HUDEP-2 (cell line): ENCODE data around the gene LRFN2.

Source experiments
- DNase-seq, 76 experiments: peaks; one replicate each; lab custom pipeline; 2025; ENCODE audit not compliant: unreplicated experiment in 76 of 76; lab: John Stamatoyannopoulos, UW

LRFN2 gene

GRCh38 chr6:40442591-40442990, 144.6 kb downstream of the LRFN2 start:
- no peak for DNase-seq

DNA sequence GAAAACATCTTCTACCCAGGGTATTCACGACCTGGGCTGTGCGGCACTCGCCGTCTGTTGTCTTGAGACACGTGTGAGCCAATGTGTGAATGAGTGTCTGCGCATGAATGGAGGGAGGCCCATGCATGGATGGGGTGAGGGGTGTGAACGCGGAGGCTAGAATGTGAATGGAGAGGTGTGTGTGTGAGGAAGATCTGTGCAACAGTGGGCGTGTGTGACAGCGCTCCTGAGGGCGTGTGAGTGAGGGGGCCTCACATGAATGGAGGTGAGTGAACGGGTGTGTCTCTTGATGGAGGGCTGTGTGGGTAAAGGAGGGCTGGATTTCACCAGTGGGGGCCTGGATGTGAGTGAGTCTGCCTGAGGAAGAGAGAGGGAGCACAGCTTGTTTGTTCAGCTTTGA, 146.0 kb downstream of the LRFN2 start:
- DNase-seq: no peak

DNA sequence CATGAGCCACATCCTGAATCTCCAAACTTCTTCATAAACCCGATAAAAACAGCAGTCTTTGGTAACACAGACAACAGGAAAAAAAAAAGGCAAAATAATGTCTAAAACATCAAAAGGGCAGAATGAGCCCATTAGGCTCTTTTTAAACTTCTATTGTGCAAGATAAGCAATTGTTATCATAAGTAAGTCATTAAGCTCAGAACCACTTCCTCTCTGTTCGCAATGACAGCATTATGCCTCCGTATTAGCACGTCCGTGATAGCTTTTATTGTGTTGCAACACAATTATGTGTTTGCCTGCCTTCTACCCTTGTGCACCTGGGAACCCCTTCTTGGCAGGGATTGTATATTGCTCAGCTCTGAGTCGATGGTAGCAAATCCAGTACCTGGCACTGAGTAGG, 147.1 kb downstream of the LRFN2 start:
- no peak for DNase-seq

DNA sequence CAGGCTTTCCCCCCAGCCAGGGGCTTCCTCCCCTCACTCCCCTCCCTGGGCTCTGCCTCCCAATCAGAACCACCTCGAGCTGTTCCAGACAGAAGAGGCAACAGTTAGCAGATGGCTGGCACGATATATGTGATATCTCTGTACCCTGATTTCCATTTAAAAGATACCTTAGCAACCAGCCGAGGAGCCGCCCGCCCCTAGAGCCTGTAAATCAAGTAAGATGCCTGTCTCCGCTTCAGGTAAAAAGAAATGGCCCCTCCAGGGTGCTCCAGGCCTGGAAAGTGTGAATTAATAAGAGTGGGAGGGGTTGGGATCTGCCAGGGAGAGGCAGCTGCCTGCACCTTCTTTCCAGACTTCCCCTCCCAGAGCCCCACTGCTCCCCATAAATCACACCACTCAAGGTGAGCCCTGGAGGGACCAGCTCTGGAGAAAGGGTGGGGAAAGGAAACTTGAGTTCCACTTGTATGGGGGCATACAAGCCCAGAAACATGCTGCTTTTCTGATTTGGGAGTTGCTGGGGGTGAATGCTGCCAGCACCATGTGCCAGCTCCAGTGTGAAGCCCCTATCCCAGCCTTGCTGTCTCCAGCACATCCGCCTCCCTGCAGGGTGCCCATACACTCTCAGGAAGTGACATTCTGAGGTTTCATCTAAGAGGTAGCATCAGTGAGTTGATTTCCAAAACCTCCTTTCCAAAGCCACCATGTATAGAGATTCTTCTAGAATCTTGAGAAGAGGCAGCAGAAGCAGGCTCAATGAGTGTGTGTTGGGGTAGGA, 148.0 kb downstream of the LRFN2 start:
- DNase-seq: peak in 1 of 76 experiments; percentile 2

- peak in 38 of 76 experiments; percentile 3 to 52 (median 22) for DNase-seq
Measured at GRCh38 chr6:40438246-40438887, 148.8 kb downstream of the LRFN2 start.

- no peak for DNase-seq
Measured at GRCh38 chr6:40437631-40438030, 149.5 kb downstream of the LRFN2 start.

GRCh38 chr6:40436685-40437604, 150.2 kb downstream of the LRFN2 start:
- DNase-seq: peak in 47 of 76 experiments; percentile 9 to 67 (median 35)

GRCh38 chr6:40432982-40433381, 154.2 kb downstream of the LRFN2 start:
- DNase-seq: no peak

DNA sequence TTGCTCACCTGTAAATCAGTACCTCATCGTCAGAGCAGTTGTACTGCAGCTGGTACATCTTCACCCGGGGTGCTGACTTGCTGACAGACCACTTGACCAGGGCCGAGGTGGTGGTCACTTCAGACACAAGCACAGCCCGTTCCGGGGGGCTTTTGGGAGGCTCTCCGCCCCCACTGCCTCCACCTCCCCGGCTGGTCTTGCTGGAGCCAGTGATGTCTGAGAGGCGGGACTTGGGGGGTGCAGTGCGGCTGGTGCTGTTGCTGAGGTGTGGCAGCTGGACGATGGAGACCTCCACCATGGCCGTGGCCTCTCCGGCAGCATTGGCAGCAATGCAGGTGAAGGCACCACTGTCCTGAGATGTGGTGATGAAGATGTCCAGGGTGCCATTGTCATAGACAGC, 155.5 kb downstream of the LRFN2 start:
- no peak for DNase-seq

DNA sequence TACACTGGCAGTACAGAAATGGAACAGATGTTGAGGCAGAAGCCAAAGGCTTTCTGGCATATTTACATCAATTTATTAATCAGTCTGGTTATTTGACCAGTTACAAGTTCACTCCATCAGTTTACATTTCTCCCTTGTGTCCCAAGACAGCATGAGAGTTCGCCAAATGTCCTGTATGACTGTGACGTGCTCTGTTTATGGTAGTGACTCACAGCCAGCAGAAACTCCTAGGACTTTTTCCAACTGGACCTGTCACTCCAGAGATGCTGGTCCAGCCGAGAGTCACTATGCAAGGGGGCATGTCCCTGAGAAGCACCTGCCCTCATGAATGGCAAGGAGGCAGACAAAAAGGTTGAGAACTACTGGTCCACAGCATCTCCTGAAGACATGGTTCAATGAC, 160.0 kb downstream of the LRFN2 start:
- DNase-seq: no peak

GRCh38 chr6:40426346-40427066, 160.7 kb downstream of the LRFN2 start:
- no peak for DNase-seq

- no peak for DNase-seq
Measured at GRCh38 chr6:40425192-40425919, 161.8 kb downstream of the LRFN2 start.

DNA sequence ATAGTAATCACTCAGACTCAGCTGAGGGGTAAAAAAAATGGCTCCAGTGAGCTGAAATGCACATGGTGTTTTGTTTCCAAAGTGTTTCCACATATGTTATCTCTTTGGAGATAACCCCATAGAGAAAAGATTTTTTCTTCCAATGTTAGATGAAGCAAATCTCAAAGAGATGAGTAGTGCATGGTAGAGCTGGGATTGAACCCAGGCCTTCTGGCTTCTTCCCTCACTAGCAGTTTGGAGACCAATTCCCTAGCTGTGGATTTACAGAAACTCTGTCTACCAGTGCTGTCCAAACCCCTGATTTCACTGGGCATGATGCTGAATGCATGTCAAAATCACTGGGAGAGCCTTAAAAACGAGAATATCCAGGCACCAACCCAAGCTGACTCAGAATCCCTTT, 165.1 kb downstream of the LRFN2 start:
- DNase-seq: no peak

DNA sequence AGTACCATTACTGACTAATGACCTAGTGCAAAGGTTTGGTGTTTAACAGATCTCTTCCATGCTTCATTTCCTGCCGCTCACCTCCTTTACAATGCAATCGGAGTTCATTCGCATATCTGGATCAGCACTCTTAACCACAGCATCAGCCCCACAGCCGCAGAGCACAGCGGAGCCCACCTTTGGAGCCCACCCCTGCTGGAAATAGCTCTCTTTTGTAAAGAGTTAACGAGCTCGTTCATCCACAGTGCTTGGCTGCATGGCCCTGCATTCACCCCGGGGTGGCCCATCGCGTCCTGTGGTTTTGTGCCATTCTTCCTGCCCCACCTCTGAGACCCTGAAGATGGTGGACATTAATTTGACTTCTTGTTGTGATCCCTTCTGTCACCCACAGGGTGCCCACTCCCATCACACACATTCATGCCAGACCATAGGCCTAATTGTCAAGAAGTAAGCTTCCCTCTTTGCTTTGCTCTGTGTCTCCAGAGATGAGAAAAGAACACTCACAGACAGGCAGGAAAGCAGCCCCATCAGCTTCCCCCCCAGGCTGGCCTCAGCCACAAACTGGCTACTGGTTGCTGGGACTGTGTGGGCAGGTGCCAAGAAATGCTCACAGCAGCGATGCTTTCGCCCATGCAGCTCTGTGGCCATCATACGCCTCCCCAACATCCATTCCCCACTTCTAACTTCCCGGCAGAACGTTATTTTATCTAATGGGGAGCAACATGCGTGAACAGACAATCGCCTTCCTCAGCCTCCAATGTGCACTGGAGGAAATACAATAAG, 167.0 kb downstream of the LRFN2 start:
- DNase-seq: no peak

DNA sequence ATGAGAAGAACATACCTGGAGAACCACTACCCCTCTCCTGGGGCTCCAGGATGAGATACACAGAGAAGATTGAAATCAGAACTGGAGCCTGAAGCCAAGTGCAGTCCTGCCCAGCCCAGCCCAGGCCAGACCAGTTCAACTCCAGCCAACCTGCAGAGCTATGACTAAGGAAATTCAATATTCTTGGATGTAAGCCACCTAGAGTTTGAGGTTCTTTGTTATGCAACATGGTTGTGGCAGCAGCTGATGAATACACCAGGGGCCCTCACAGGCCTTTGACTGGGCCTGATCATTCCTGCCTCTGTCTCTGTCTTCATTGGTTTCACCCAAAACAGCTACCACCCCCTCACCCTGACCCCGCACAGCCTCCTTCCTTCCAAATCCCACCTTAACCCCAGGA, 167.8 kb downstream of the LRFN2 start:
- no peak for DNase-seq

DNA sequence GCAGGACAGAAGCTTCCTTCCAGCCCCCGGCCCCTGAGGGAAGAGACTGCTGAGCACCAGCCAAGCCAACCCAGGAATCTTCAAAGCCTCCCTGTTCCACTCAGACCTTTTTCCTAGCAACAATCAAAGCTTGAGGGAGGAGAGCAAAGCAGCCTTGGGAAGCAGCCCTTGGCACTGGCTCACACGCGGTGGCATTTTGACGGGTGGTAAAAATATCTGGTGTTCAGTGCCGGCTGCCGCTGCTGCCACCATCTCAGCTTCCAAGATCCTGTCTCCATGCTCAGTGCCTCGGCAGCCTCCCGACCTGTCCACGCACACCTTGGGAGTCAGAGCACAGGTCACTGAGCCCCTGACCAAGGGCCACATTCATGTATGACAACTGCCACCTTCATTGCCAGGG, 170.1 kb downstream of the LRFN2 start:
- DNase-seq: no peak

GRCh38 chr6:40414617-40415016, 172.5 kb downstream of the LRFN2 start:
- DNase-seq: no peak

- no peak for DNase-seq
Measured at GRCh38 chr6:40413239-40413638, 173.9 kb downstream of the LRFN2 start.

GRCh38 chr6:40411881-40412280, 175.3 kb downstream of the LRFN2 start:
- DNase-seq: no peak
